Left colon (tissue), 2 donors: Measurements from ENCODE around the gene NTF3. TPM values are rescaled to one million over a fixed set of nuclear protein-coding genes. Genes with fewer than 3 reads are reported as not detected.
A peak's percentile ranks its signal among the peaks of the same experiment; 100 is the strongest.

Experiments used
- ATAC-seq: fragments of 200-7000 bp; cut with Tn5 transposase; one replicate; pipeline ENCODE4 v1.9.1; 2020; ENCODE audit warnings: mild to moderate bottlenecking, moderate library complexity
- DNase-seq, 2 donors: peaks; one replicate each; pipeline ENCODE4 v3.0.0-alpha.2; 2020
- intact Hi-C, 2 donors: fragments of 100-400 bp; cut with DNase I in 1 of 2; cut with micrococcal nuclease in 1 of 2; formaldehyde crosslinking; loops; one replicate each; pipeline versions ENCODE4 v1.11.2 to v1.14.0; 2022; cut with DNase I, micrococcal nuclease
- total RNA-seq, 2 donors: library from RNA; stranded (reverse); fragmentation: NEBNext Ultra II Directional; extraction: Animal tissue kit (Norgen Biotek cat#: 25700); gene quantifications; one replicate each; pipeline ENCODE4 v1.2.1, GENCODE V29; 2021
- donor health status: DM: no; HTN: no; CAD: no.
- donor health status: DM: yes; HTN: yes; CAD: no.

NTF3 gene
- total RNA-seq, 2 donors from 2014 or later: 0.40 to 0.59 TPM

DNA sequence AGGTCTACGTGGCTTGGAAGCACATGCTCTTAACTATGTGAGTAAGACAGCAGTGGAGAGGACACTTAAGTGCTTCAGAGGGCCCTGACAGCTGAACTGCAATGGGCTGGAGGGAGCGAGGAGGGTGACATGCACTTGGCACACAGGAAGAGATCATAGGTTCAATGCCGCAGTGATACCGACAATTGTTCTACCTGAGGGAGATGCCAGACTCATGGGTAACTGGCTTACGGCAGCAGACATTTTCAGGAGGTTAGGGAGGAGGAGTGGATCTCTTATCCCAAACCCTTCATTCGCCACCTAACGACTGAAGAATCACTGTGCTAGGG, 68.4 kb downstream of the NTF3 start:
- ATAC-seq: no peak
- intact Hi-C loops: no loop called here
- no peak for DNase-seq

GRCh38 chr12:5503774-5504173, 71.9 kb downstream of the NTF3 start:
- intact Hi-C loops: no loop called here
- peak; percentile 74 to 87 for DNase-seq

DNA sequence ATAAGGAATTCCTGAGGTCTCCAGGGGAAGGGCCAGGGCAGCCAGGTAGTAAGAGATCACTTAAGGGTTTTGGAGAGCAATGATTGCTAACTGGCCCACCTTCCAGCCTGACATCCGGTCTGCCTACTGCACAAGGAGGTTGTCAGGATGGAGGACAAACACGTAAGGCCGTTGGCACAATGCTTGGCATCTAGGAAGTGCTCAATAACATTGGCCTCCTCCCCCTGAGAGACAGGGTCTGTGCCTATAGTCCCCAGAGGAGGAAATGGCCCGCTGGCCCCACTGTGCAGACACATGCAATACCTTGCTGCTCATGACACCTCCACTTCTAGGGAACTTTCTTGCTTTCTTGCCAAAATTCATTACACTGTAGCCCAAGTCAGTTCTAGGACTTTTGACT, 73.2 kb downstream of the NTF3 start:
- intact Hi-C loops: no loop called here
- no peak for DNase-seq
- ATAC-seq: no peak

More at GRCh38 chr12:5503774-5504173, 71.9 kb downstream of the NTF3 start:
- ATAC-seq: peak; percentile 74

- intact Hi-C loops: no loop called here
- no peak for ATAC-seq
- no peak for DNase-seq
Measured at GRCh38 chr12:5505751-5506150, 73.8 kb downstream of the NTF3 start.

DNA sequence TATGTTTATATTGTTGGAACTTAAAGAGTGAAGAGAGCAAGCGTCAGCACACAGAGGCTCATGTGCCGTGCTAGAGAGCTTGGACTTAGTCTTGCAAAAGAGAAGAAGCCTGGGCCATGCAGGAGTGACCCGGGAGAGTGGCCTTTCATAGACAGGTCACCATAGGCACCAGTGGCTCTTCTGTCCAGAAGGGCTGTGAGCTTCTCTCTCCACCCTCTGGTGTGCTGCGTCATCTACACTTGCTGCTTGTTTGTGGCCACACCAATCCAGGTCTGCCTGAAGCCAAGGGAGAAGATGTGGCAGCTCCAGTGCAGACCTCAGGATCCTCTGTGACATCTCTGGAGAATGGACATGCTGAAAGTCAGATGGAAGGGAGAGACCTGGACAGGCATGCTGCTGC, 74.4 kb downstream of the NTF3 start:
- ATAC-seq (no peak), DNase-seq (no peak)
- intact Hi-C loops: no loop called here

- no peak for DNase-seq
- intact Hi-C loops: no loop called here
- ATAC-seq: no peak
Measured at GRCh38 chr12:5506821-5507231, 74.9 kb downstream of the NTF3 start.

- intact Hi-C loops: no loop called here
Measured at GRCh38 chr12:5507401-5507935, 75.6 kb downstream of the NTF3 start.

DNA sequence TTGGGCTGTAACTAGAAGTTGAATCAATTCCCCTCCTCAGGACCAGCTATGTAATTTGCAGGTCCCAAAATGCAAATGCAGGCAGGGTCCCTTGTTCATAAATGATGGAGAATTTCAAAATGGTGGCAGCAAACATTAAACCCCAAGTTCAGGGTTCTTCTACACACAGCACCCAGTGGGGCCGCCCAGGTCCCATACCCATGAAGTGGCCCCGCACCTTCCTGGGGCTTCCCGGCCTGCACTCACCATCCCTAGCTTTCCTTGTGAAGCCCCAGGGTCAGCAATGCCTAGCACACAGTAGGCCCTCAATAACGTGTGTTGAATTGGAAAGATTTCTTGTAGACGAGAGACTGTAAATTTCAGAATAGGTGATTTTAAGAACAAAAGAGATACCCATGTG, 76.0 kb downstream of the NTF3 start:
- ATAC-seq: no peak
- intact Hi-C loops: no loop called here
- DNase-seq: no peak

More at GRCh38 chr12:5507401-5507935, 75.6 kb downstream of the NTF3 start:
- ATAC-seq (no peak), DNase-seq (no peak)

DNA sequence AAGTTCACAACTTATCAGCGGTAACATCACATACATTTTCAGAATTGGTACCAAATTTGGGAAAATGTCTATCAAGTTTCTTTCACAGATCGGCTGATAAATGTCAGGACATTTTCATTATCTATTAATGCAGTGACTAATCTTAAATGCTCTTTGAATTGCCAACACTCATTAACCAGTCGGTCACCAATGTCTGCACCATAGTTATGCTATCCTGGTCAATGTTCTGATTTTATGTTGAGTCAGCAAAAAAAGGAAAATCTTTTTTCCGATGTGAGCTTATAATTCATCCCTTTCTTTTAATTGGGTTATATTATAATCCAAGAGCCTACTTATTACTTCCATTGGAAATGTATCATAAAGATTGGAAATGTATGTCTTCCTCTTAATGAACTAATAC, 77.2 kb downstream of the NTF3 start:
- no peak for DNase-seq
- intact Hi-C loops: no loop called here
- ATAC-seq: no peak

GRCh38 chr12:5509557-5509956, 77.6 kb downstream of the NTF3 start:
- DNase-seq (no peak), ATAC-seq (no peak)
- intact Hi-C loops: no loop called here

- DNase-seq (no peak), ATAC-seq (no peak)
- intact Hi-C loops: no loop called here
Measured at GRCh38 chr12:5510251-5510805, 78.4 kb downstream of the NTF3 start.

GRCh38 chr12:5511256-5511643, 79.3 kb downstream of the NTF3 start:
- peak; percentile 18 for ATAC-seq
- no peak for DNase-seq
- intact Hi-C loops: no loop called here

- intact Hi-C loops: no loop called here
Measured at GRCh38 chr12:5511644-5512600, 80.0 kb downstream of the NTF3 start.

DNA sequence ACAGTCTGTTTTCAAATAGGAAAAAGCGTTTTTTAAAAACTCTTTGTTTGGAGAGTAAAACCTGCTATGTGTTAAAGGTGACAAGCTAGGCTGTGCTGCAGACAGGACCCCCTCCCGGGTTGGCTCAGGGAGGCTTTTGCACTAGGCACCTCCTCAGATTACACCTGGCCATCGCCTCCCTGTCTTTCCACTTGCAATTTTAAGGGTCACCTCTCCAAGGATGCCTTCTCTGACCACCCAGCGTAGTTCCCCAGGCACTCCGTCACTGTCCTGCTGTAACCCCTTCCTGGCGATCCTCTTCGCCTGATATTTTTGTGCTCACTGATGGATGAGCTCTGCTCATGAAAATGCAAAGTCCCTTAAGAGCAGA, 80.7 kb downstream of the NTF3 start:
- no peak for ATAC-seq
- intact Hi-C loops: no loop called here
- no peak for DNase-seq

More at GRCh38 chr12:5511644-5512600, 80.0 kb downstream of the NTF3 start:
- DNase-seq (peak in 1 of 2 donors; percentile 54), ATAC-seq (peak; percentile 70)

GRCh38 chr12:5513406-5513805, 81.5 kb downstream of the NTF3 start:
- DNase-seq (no peak), ATAC-seq (no peak)
- intact Hi-C loops: no loop called here

GRCh38 chr12:5514016-5514415, 82.1 kb downstream of the NTF3 start:
- no peak for ATAC-seq
- DNase-seq: no peak
- intact Hi-C loops: no loop called here

DNA sequence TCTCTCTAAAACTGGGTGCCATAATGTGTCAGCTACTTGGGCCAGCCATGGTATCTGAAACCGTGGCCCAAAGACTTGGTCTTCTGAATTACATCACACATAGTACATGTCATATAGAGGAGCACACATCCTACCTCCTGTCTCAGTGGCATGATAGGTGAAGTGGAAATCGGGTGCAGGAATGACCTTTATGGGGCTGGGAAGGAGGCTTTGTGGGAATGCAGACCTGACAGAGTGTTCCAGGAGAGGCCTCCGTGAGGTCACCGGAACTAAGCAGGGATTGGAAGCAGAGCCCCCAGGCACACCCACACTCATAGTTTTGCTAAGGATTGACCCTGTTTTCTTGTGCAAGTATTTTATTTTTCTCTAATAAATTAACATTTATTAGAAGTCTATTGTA, 82.6 kb downstream of the NTF3 start:
- DNase-seq (no peak), ATAC-seq (no peak)
- intact Hi-C loops: no loop called here

- no peak for DNase-seq
- intact Hi-C loops: no loop called here
- ATAC-seq: no peak
Measured at GRCh38 chr12:5515458-5515857, 83.5 kb downstream of the NTF3 start.

GRCh38 chr12:5516371-5517241, 84.7 kb downstream of the NTF3 start:
- ATAC-seq (no peak), DNase-seq (no peak)
- intact Hi-C loops: no loop called here
